A549 (cell line): ENCODE measurements around the gene PPP2R2C. TPM values are rescaled to one million over a fixed set of nuclear protein-coding genes. Genes with fewer than 3 reads are reported as not detected.

Experiments used
- ATAC-seq, 2 experiments: fragments of 200-7000 bp in 1 of 2; fragments of >200 bp in 1 of 2; cut with Nextera tagmentation in 1 of 2; cut with Tn5 transposase in 1 of 2; 3 replicates each; pipeline versions ENCODE4 v1.8.0 to v1.9.1; 2018 to 2020; ENCODE audit warnings: mild to moderate bottlenecking in 1 of 2, moderate library complexity in 1 of 2
- CTCF ChIA-PET: fragments of 300-600 bp; sonication (Branson Sonifier 250); formaldehyde crosslinking; extraction: SDS; loops from one replicate; lab custom pipeline; 2021; ENCODE audit warnings: antibody characterized with exemption, inconsistent platforms; lab: Yijun Ruan, JAX
- POLR2A ChIA-PET: fragments of 350-600 bp; formaldehyde crosslinking; extraction: SDS; loops from one replicate; lab custom pipeline; 2021; ENCODE audit warnings: antibody characterized with exemption, inconsistent platforms; lab: Yijun Ruan, JAX
- DNase-seq, 2 experiments: peaks; one replicate each; pipeline versions ENCODE4 v3.0.0 to v3.0.0-alpha.2; 2011 to 2016; ENCODE audit warnings: low read depth in 1 of 2, low spot score in 1 of 2
- FAIRE-seq: peaks from 2 replicates; lab custom pipeline; 2011; peaks lifted over from hg19 to GRCh38; lab: Jason Lieb, UNC
- H3K27ac ChIP-seq, 2 experiments: fragments of >200 bp; sonication (Bioruptor Twin); formaldehyde crosslinking; 3 replicates each; pipeline ENCODE4 v1.5.1; 2016 to 2017
- H3K4me1 ChIP-seq: fragments of >200 bp; sonication (Bioruptor Twin); formaldehyde crosslinking; 3 replicates; pipeline ENCODE4 v1.6.1; 2016
- H3K4me2 ChIP-seq: fragments of >200 bp; sonication (Bioruptor Twin); formaldehyde crosslinking; 3 replicates; pipeline ENCODE4 v1.6.1; 2016
- H3K4me3 ChIP-seq: fragments of >200 bp; sonication (Bioruptor Twin); formaldehyde crosslinking; 3 replicates; pipeline ENCODE4 v1.5.1; 2016
- H3K9me3 ChIP-seq: fragments of >200 bp; sonication (Bioruptor Twin); formaldehyde crosslinking; 3 replicates; pipeline ENCODE4 v1.6.1; 2016
- BHLHE40 ChIP-seq: IDR thresholded peaks from 2 replicates; pipeline ENCODE4 v1.6.1; 2012; ENCODE audit warnings: low read depth, low read length, inconsistent platforms
- CBX8 ChIP-seq: fragments of 200-600 bp; sonication (generic); IDR thresholded peaks from 2 replicates; pipeline ENCODE4 v1.6.1; 2016
- CHD2 ChIP-seq: fragments of 150-350 bp; IDR thresholded peaks from 2 replicates; pipeline ENCODE4 v1.6.1; 2014; ENCODE audit warnings: low read length; ENCODE audit not compliant: partially characterized antibody
- EHF ChIP-seq: fragments of 250-450 bp; sonication (Bioruptor Pico); IDR thresholded peaks from 2 replicates; pipeline ENCODE4 v1.5.0; 2020; ENCODE audit warnings: mild to moderate bottlenecking
- FOXS1 ChIP-seq: fragments of 250-450 bp; sonication (Bioruptor Pico); IDR thresholded peaks from 2 replicates; pipeline ENCODE4 v1.5.0; 2020; ENCODE audit warnings: mild to moderate bottlenecking, moderate library complexity
- HEYL ChIP-seq: fragments of 250-450 bp; sonication (Bioruptor Pico); IDR thresholded peaks from 2 replicates; pipeline ENCODE4 v1.8.0; 2021; ENCODE audit warnings: mild to moderate bottlenecking, moderate library complexity
- JUN ChIP-seq, 2 experiments: fragments of >200 bp; sonication (Bioruptor Twin); formaldehyde crosslinking; IDR thresholded peaks; 2 replicates in 1 of 2; 3 replicates in 1 of 2; pipeline ENCODE4 v1.6.1; 2016 to 2017
- NFE2L2 ChIP-seq: fragments of 150-350 bp; conservative IDR thresholded peaks from 2 replicates; pipeline ENCODE4 v1.6.1; 2014; ENCODE audit warnings: low read length
- NPAS2 ChIP-seq: fragments of 250-450 bp; sonication (Bioruptor Pico); IDR thresholded peaks from 2 replicates; pipeline ENCODE4 v1.8.0; 2022; ENCODE audit warnings: mild to moderate bottlenecking, moderate library complexity, borderline replicate concordance
- RARB ChIP-seq: fragments of 250-450 bp; sonication (Bioruptor Pico); IDR thresholded peaks from 2 replicates; pipeline ENCODE4 v1.8.0; 2021; ENCODE audit warnings: mild to moderate bottlenecking, moderate library complexity
- RNF2 ChIP-seq: fragments of 200-600 bp; sonication (generic); IDR thresholded peaks from 2 replicates; pipeline ENCODE4 v1.6.1; 2016; ENCODE audit warnings: low read depth, mild to moderate bottlenecking, antibody characterized with exemption, moderate library complexity, borderline replicate concordance
- ZC3H11A ChIP-seq: fragments of 450-650 bp; IDR thresholded peaks from 2 replicates; pipeline ENCODE4 v1.6.1; 2014; ENCODE audit warnings: antibody characterized with exemption, mild to moderate bottlenecking
- ZFP36 ChIP-seq: fragments of 450-650 bp; IDR thresholded peaks from 2 replicates; pipeline ENCODE4 v1.6.1; 2014; ENCODE audit warnings: borderline replicate concordance; ENCODE audit not compliant: partially characterized antibody
- ZSCAN20 ChIP-seq: fragments of 250-450 bp; sonication (Bioruptor Pico); IDR thresholded peaks from 2 replicates; pipeline ENCODE4 v1.8.0; 2022; ENCODE audit warnings: mild to moderate bottlenecking, moderate library complexity
- WGBS: methylation state at CpG from one replicate; pipeline ENCODE4 v1.1.6; 2017; ENCODE audit errors: missing lambda C conversion rate; 5-methylcytosine and 5-hydroxymethylcytosine counted together
- polyA plus RNA-seq, 4 experiments: library from polyadenylated mRNA; depleted of rRNA in 3 of 4; stranded (reverse); fragments of >200 nt; fragmentation: RNase III in 1 of 4; extraction: RNeasy Plus Mini Kit Qiagen cat#74134 plus additional on column Dnase treatment in 1 of 4; gene quantifications; 2 replicates in 3 of 4; 3 replicates in 1 of 4; pipeline ENCODE4 v1.2.3, GENCODE V29; 2011 to 2017
- TF ChIP-seq, protein P1 (sequence below): fragments of 200-600 bp; sonication (generic); IDR thresholded peaks from 2 replicates; pipeline ENCODE4 v1.6.1; 2016; ENCODE audit warnings: antibody characterized with exemption, mild to moderate bottlenecking, moderate library complexity
- TF ChIP-seq, protein P2 (sequence below): fragments of 450-650 bp; IDR thresholded peaks from 2 replicates; pipeline ENCODE4 v1.6.1; 2014; ENCODE audit warnings: antibody characterized with exemption
- TF ChIP-seq, protein P3 (sequence below): IDR thresholded peaks from 2 replicates; pipeline ENCODE4 v1.6.1; 2012; ENCODE audit warnings: low read depth, borderline replicate concordance
- TF ChIP-seq, protein P4 (sequence below): fragments of >200 bp; sonication (Bioruptor Twin); formaldehyde crosslinking; IDR thresholded peaks from 3 replicates; pipeline ENCODE4 v1.5.1; 2016

Gene PPP2R2C
- polyA plus RNA-seq, 2 of the 4 experiments (the other 2 are of a cell fraction) = 23.9 to 29.4 TPM

DNA sequence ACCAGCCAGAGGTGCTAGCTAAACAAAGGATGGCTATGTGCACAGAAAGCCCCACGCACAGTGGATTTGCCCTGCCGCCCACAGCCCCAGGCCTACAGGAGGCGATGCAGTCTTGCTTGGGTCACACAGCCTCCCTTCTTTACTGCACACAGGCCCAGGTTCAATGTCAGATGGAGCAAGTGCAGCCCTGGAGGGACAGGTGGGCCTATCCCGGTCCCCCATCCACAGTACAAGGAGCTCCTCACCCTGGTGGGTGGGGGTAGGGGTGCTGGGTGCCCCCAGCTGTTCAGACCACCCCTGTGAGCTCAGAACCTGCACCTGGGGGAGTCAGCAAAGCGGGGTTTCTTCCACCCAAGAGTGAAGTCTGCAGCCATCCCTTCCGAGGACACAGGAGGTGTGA lies 114.9 kb downstream of the PPP2R2C start (continued):
- no peak for TF ChIP-seq HEYL (CRISPR knock-in tag)

DNA sequence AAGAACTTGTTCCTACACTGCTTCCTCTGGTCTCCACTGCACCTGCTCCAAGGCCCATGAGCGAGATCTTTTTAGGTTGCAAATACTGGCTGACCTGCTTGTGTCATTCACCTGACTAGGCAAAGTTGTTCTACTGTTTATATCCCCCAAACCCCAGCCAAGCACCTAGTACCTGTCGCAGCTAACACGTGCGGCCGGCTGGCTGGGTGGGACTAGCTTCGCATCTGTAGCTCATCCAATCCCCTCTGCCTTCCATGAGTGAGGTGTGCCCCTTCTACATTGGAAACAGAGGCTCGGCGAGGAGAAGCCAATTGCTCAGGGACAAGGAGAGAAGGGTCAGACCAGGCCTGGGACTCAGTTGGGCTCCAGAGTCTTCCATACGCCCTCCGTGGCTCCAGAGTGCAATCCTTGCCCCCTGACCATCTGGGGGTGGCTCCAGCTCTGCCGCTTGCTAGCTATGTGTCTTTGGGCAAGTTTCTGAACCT lies 116.3 kb downstream of the PPP2R2C start:
- Histone ChIP-seq H3K4me3 (no peak overlapping the region), H3K9me3 (no peaks in the 10 kb centered on the region), H3K4me2 (no peak overlapping the region), H3K27ac (no peak overlapping the region), H3K4me1 (no peaks in the 10 kb centered on the region)
- CTCF ChIA-PET = interaction anchor here (1.0 kb wide), 1 partner anchor 24 kb away, joined by 5 read pairs; no protein-coding TSS in a partner anchor
- POLR2A ChIA-PET = no interaction called here
- DNase-seq (no peak), FAIRE-seq (no peak), ATAC-seq (no peak)
- WGBS = 96% methylated on average over 10 of the region's 11 CpGs
- TF ChIP-seq CBX8 = no peak
- no peak for TF ChIP-seq ZSCAN20

DNA sequence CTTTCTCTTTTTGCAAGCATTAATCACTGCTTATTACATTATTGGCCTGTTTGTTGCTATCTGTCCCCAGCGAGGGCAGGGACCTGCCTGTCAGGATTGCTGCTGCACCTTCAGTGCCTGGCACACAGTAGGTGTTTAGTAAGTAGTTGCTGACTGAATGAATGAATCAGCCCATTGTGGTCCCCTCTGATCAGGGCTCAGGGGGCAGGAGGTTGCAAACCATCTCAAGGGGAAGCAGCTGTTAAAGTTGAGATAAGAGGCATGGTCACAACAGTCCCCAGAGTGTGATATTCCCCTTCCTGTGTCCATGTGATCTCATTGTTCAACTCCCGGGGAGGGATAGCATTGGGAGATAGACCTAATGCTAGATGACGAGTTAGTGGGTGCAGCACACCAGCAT lies 117.4 kb downstream of the PPP2R2C start:
- DNase-seq (no peak), ATAC-seq (no peak)
- H3K9me3 ChIP-seq = no peaks in the 10 kb centered on the region
- 55% methylated on average over 3 of the region's 3 CpGs for WGBS
- no peaks in the 10 kb centered on the region for H3K4me1 ChIP-seq
- TF ChIP-seq RARB (CRISPR knock-in tag) (no peak), RNF2 (no peak), ZC3H11A (no peak), EHF (CRISPR knock-in tag) (no peak), ZFP36 (no peak), HEYL (CRISPR knock-in tag) (no peak), BHLHE40 (no peak), FOXS1 (CRISPR knock-in tag) (no peak), JUN (IDR thresholded peaks at IDR 0.05) (no peak), CHD2 (no peak), NFE2L2 (no peak), NPAS2 (CRISPR knock-in tag) (no peak)
- TF ChIP-seq, protein P1, sequence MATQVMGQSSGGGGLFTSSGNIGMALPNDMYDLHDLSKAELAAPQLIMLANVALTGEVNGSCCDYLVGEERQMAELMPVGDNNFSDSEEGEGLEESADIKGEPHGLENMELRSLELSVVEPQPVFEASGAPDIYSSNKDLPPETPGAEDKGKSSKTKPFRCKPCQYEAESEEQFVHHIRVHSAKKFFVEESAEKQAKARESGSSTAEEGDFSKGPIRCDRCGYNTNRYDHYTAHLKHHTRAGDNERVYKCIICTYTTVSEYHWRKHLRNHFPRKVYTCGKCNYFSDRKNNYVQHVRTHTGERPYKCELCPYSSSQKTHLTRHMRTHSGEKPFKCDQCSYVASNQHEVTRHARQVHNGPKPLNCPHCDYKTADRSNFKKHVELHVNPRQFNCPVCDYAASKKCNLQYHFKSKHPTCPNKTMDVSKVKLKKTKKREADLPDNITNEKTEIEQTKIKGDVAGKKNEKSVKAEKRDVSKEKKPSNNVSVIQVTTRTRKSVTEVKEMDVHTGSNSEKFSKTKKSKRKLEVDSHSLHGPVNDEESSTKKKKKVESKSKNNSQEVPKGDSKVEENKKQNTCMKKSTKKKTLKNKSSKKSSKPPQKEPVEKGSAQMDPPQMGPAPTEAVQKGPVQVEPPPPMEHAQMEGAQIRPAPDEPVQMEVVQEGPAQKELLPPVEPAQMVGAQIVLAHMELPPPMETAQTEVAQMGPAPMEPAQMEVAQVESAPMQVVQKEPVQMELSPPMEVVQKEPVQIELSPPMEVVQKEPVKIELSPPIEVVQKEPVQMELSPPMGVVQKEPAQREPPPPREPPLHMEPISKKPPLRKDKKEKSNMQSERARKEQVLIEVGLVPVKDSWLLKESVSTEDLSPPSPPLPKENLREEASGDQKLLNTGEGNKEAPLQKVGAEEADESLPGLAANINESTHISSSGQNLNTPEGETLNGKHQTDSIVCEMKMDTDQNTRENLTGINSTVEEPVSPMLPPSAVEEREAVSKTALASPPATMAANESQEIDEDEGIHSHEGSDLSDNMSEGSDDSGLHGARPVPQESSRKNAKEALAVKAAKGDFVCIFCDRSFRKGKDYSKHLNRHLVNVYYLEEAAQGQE = no peak
- TF ChIP-seq, protein P2, sequence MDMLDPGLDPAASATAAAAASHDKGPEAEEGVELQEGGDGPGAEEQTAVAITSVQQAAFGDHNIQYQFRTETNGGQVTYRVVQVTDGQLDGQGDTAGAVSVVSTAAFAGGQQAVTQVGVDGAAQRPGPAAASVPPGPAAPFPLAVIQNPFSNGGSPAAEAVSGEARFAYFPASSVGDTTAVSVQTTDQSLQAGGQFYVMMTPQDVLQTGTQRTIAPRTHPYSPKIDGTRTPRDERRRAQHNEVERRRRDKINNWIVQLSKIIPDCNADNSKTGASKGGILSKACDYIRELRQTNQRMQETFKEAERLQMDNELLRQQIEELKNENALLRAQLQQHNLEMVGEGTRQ = no peak
- TF ChIP-seq, protein P3, sequence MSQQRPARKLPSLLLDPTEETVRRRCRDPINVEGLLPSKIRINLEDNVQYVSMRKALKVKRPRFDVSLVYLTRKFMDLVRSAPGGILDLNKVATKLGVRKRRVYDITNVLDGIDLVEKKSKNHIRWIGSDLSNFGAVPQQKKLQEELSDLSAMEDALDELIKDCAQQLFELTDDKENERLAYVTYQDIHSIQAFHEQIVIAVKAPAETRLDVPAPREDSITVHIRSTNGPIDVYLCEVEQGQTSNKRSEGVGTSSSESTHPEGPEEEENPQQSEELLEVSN = no peak
- TF ChIP-seq, protein P4, sequence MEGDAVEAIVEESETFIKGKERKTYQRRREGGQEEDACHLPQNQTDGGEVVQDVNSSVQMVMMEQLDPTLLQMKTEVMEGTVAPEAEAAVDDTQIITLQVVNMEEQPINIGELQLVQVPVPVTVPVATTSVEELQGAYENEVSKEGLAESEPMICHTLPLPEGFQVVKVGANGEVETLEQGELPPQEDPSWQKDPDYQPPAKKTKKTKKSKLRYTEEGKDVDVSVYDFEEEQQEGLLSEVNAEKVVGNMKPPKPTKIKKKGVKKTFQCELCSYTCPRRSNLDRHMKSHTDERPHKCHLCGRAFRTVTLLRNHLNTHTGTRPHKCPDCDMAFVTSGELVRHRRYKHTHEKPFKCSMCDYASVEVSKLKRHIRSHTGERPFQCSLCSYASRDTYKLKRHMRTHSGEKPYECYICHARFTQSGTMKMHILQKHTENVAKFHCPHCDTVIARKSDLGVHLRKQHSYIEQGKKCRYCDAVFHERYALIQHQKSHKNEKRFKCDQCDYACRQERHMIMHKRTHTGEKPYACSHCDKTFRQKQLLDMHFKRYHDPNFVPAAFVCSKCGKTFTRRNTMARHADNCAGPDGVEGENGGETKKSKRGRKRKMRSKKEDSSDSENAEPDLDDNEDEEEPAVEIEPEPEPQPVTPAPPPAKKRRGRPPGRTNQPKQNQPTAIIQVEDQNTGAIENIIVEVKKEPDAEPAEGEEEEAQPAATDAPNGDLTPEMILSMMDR = no peak
- TF ChIP-seq, all 56 proteins: peak for 0
- ChIA-PET CTCF (interaction anchor here (1.2 kb wide), 1 partner anchor 191 kb away, joined by 5 read pairs; no protein-coding TSS in a partner anchor), POLR2A (no interaction called here)
- Histone ChIP-seq H3K4me3 (no peak overlapping the region), H3K27ac (no peak overlapping the region), H3K4me2 (no peak overlapping the region)
- FAIRE-seq = no peak
